HEK293 (cell line): ENCODE data around the gene TSC22D2.

ENCODE experiments used
- CTCF ChIA-PET: fragments of 350-600 bp; formaldehyde crosslinking; extraction: SDS; loops from one replicate; lab custom pipeline; 2021; ENCODE audit warnings: antibody characterized with exemption; lab: Yijun Ruan, JAX
- POLR2A ChIA-PET: fragments of 300-600 bp; formaldehyde crosslinking; extraction: SDS; loops from one replicate; lab custom pipeline; 2020; ENCODE audit warnings: antibody characterized with exemption, inconsistent platforms; lab: Yijun Ruan, JAX
- H3K27ac ChIP-seq: fragments of 200-500 bp; sonication (Bioruptor generic); 2 replicates; pipeline ENCODE4 v1.5.1; 2014; ENCODE audit warnings: low read depth, low read length, control low read depth, inconsistent platforms; ENCODE audit errors: extremely low read depth
- H3K36me3 ChIP-seq, 2 experiments: fragments of 200-500 bp in 1 of 2; sonication (Bioruptor generic) in 1 of 2; 1 replicate in 1 of 2; 2 replicates in 1 of 2; pipeline ENCODE4 v1.5.1; 2014 to 2017; ENCODE audit warnings: inconsistent platforms in 2 of 2, low read length in 2 of 2; ENCODE audit not compliant: control insufficient read depth in 2 of 2, insufficient read depth in 1 of 2
- H3K4me1 ChIP-seq: fragments of 200-500 bp; sonication (Bioruptor generic); 2 replicates; pipeline ENCODE4 v1.5.1; 2014; ENCODE audit warnings: mild to moderate bottlenecking, low read length, inconsistent platforms; ENCODE audit not compliant: control insufficient read depth, insufficient read depth
- H3K4me3 ChIP-seq: 2 replicates; pipeline ENCODE4 v1.5.1; 2011; ENCODE audit warnings: low read depth, mild to moderate bottlenecking, control low read depth, low read length, moderate library complexity
- H3K9me3 ChIP-seq: fragments of 200-500 bp; sonication (Bioruptor generic); 2 replicates; pipeline ENCODE4 v1.5.1; 2014; ENCODE audit warnings: low read depth, low read length, inconsistent platforms; ENCODE audit not compliant: control insufficient read depth, insufficient read depth
- EGR2 ChIP-seq: fragments of 450-650 bp; formaldehyde crosslinking; IDR thresholded peaks from 2 replicates; pipeline ENCODE4 v1.5.1; 2016; ENCODE audit warnings: low read depth, missing biosample characterization, missing genetic modification characterization
- ELK4 ChIP-seq: IDR thresholded peaks from 2 replicates; pipeline ENCODE4 v1.6.1; 2011; ENCODE audit warnings: mild to moderate bottlenecking, low read depth, low read length, borderline replicate concordance
- HOXD13 ChIP-seq: sonication (generic); formaldehyde crosslinking; IDR thresholded peaks from 2 replicates; pipeline ENCODE4 v1.8.0; 2022; ENCODE audit warnings: missing genetic modification reagents, borderline replicate concordance
- KLF8 ChIP-seq: fragments of 450-650 bp; formaldehyde crosslinking; IDR thresholded peaks from 2 replicates; pipeline ENCODE4 v1.5.1; 2016; ENCODE audit warnings: missing biosample characterization, missing genetic modification characterization
- OVOL3 ChIP-seq: fragments of 450-650 bp; formaldehyde crosslinking; IDR thresholded peaks from 2 replicates; pipeline ENCODE4 v1.5.1; 2016; ENCODE audit warnings: missing biosample characterization, missing genetic modification characterization
- SP7 ChIP-seq: fragments of 450-650 bp; formaldehyde crosslinking; IDR thresholded peaks from 2 replicates; pipeline ENCODE4 v1.5.1; 2016; ENCODE audit warnings: missing biosample characterization, missing genetic modification characterization
- YY2 ChIP-seq: fragments of 450-650 bp; formaldehyde crosslinking; IDR thresholded peaks from 2 replicates; pipeline ENCODE4 v1.5.1; 2016; ENCODE audit warnings: missing biosample characterization, missing genetic modification characterization
- ZBTB1 ChIP-seq: fragments of 450-650 bp; formaldehyde crosslinking; IDR thresholded peaks from 2 replicates; pipeline ENCODE4 v1.5.1; 2016; ENCODE audit warnings: missing biosample characterization, missing genetic modification characterization
- ZBTB48 ChIP-seq: fragments of 450-650 bp; formaldehyde crosslinking; IDR thresholded peaks from 2 replicates; pipeline ENCODE4 v1.5.1; 2016; ENCODE audit warnings: missing biosample characterization, missing genetic modification characterization
- ZBTB7A ChIP-seq: fragments of 450-650 bp; formaldehyde crosslinking; IDR thresholded peaks from 2 replicates; pipeline ENCODE4 v1.5.1; 2016; ENCODE audit warnings: low read depth, missing biosample characterization, missing genetic modification characterization
- ZFP37 ChIP-seq: fragments of 450-650 bp; formaldehyde crosslinking; IDR thresholded peaks from 2 replicates; pipeline ENCODE4 v1.5.1; 2016; ENCODE audit warnings: missing biosample characterization, missing genetic modification characterization
- ZNF121 ChIP-seq: fragments of 450-650 bp; formaldehyde crosslinking; IDR thresholded peaks from 2 replicates; pipeline ENCODE4 v1.5.1; 2016; ENCODE audit warnings: missing biosample characterization, missing genetic modification characterization
- ZNF16 ChIP-seq: fragments of 450-650 bp; formaldehyde crosslinking; IDR thresholded peaks from 2 replicates; pipeline ENCODE4 v1.5.1; 2016; ENCODE audit warnings: low read depth, missing biosample characterization, missing genetic modification characterization
- ZNF184 ChIP-seq: fragments of 450-650 bp; IDR thresholded peaks from 2 replicates; pipeline ENCODE4 v1.5.1; 2018; ENCODE audit warnings: missing biosample characterization, mild to moderate bottlenecking, missing genetic modification characterization
- ZNF302 ChIP-seq: fragments of 450-650 bp; formaldehyde crosslinking; IDR thresholded peaks from 2 replicates; pipeline ENCODE4 v1.5.1; 2016; ENCODE audit warnings: missing biosample characterization, missing genetic modification characterization, low read depth
- ZNF394 ChIP-seq: fragments of 450-650 bp; formaldehyde crosslinking; IDR thresholded peaks from 2 replicates; pipeline ENCODE4 v1.5.1; 2016; ENCODE audit warnings: missing biosample characterization, missing genetic modification characterization, mild to moderate bottlenecking, moderate library complexity, borderline replicate concordance
- ZNF416 ChIP-seq: fragments of 450-650 bp; formaldehyde crosslinking; IDR thresholded peaks from 2 replicates; pipeline ENCODE4 v1.5.1; 2016; ENCODE audit warnings: missing biosample characterization, missing genetic modification characterization
- ZNF501 ChIP-seq: fragments of 450-650 bp; formaldehyde crosslinking; IDR thresholded peaks from 2 replicates; pipeline ENCODE4 v1.5.1; 2016; ENCODE audit warnings: missing biosample characterization, missing genetic modification characterization
- ZNF521 ChIP-seq: fragments of 450-650 bp; formaldehyde crosslinking; IDR thresholded peaks from 2 replicates; pipeline ENCODE4 v1.5.1; 2017; ENCODE audit warnings: missing biosample characterization, mild to moderate bottlenecking, missing genetic modification characterization
- ZNF530 ChIP-seq: fragments of 450-650 bp; formaldehyde crosslinking; IDR thresholded peaks from 2 replicates; pipeline ENCODE4 v1.5.1; 2016; ENCODE audit warnings: low read depth, missing biosample characterization, missing genetic modification characterization
- ZNF555 ChIP-seq: fragments of 450-650 bp; formaldehyde crosslinking; conservative IDR thresholded peaks from 2 replicates; pipeline ENCODE4 v1.5.1; 2017; ENCODE audit warnings: missing biosample characterization, mild to moderate bottlenecking, missing genetic modification characterization, inconsistent platforms
- ZNF585B ChIP-seq: fragments of 450-650 bp; formaldehyde crosslinking; IDR thresholded peaks from 2 replicates; pipeline ENCODE4 v1.5.1; 2016; ENCODE audit warnings: missing biosample characterization, missing genetic modification characterization
- ZNF623 ChIP-seq: fragments of 450-650 bp; formaldehyde crosslinking; IDR thresholded peaks from 2 replicates; pipeline ENCODE4 v1.5.1; 2016; ENCODE audit warnings: missing biosample characterization, missing genetic modification characterization
- TF ChIP-seq, protein P1 (sequence below): fragments of 450-650 bp; formaldehyde crosslinking; IDR thresholded peaks from 2 replicates; pipeline ENCODE4 v1.5.1; 2016; ENCODE audit warnings: missing biosample characterization, missing genetic modification characterization
- TF ChIP-seq, protein P2 (sequence below): fragments of 450-650 bp; formaldehyde crosslinking; conservative IDR thresholded peaks from 2 replicates; pipeline ENCODE4 v1.5.1; 2016; ENCODE audit warnings: low read depth, missing biosample characterization, missing genetic modification characterization
- TF ChIP-seq, protein P3 (sequence below): fragments of 450-650 bp; formaldehyde crosslinking; IDR thresholded peaks from 2 replicates; pipeline ENCODE4 v1.5.1; 2016; ENCODE audit warnings: missing biosample characterization, missing genetic modification characterization

Gene TSC22D2

DNA sequence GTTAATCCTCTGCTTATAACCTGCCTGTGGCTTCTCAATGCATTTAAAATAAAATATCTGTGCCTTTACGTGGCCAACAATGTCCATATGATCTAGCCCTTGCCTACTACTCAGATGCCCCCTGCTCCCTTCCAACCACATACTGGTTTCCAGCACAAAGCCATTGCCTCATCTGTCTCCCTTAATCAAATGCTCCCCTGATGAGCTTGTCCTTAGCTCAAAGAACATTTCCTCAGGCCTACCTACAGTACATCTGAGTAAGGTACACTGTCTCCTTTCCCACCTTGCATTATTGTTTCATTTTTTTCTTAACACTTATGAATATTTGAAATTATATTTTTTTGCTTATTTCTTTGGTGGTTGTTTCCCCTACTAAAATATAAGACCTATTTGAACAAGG is 5.9 kb upstream of the TSC22D2 start:
- no peaks in the 10 kb centered on the region for H3K4me1 ChIP-seq
- no peaks in the 10 kb centered on the region for H3K9me3 ChIP-seq
- TF ChIP-seq ZNF521 (tag by site-specific recombination), result no peak
- TF ChIP-seq OVOL3 (tag by site-specific recombination), result no peak
- no peak for TF ChIP-seq ZNF416 (tag by site-specific recombination)
- TF ChIP-seq, protein P1, sequence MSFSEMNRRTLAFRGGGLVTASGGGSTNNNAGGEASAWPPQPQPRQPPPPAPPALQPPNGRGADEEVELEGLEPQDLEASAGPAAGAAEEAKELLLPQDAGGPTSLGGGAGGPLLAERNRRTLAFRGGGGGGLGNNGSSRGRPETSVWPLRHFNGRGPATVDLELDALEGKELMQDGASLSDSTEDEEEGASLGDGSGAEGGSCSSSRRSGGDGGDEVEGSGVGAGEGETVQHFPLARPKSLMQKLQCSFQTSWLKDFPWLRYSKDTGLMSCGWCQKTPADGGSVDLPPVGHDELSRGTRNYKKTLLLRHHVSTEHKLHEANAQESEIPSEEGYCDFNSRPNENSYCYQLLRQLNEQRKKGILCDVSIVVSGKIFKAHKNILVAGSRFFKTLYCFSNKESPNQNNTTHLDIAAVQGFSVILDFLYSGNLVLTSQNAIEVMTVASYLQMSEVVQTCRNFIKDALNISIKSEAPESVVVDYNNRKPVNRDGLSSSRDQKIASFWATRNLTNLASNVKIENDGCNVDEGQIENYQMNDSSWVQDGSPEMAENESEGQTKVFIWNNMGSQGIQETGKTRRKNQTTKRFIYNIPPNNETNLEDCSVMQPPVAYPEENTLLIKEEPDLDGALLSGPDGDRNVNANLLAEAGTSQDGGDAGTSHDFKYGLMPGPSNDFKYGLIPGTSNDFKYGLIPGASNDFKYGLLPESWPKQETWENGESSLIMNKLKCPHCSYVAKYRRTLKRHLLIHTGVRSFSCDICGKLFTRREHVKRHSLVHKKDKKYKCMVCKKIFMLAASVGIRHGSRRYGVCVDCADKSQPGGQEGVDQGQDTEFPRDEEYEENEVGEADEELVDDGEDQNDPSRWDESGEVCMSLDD (tag by site-specific recombination), result no peak
- no peak for TF ChIP-seq ZNF555
- TF ChIP-seq YY2 (tag by site-specific recombination), result no peak
- no peak for TF ChIP-seq KLF8
- TF ChIP-seq ZNF184 (tag by site-specific recombination), result no peak
- TF ChIP-seq ZNF16 (tag by site-specific recombination), result no peak
- no peak for TF ChIP-seq ZFP37 (tag by site-specific recombination)
- TF ChIP-seq ZBTB48 (tag by site-specific recombination), result no peak
- TF ChIP-seq ZNF302 (tag by site-specific recombination), result no peak
- TF ChIP-seq ZNF585B (tag by site-specific recombination), result no peak
- no peak for TF ChIP-seq ZNF530 (tag by site-specific recombination)
- no peak for TF ChIP-seq HOXD13 (CRISPR knock-in tag)
- no peak for TF ChIP-seq SP7
- TF ChIP-seq ZNF623 (tag by site-specific recombination), result no peak
- TF ChIP-seq ZBTB1, result no peak
- TF ChIP-seq ZNF501 (tag by site-specific recombination), result no peak
- TF ChIP-seq, all 188 proteins: peak for 0
- Histone ChIP-seq H3K4me3 (no peak overlapping the region), H3K36me3 (no peaks in the 10 kb centered on the region), H3K27ac (no peak overlapping the region)
- ChIA-PET CTCF (interaction anchor here (0.7 to 1.4 kb wide), 2 partner anchors 7 to 11 kb away, joined by 3 read pairs; no protein-coding TSS in a partner anchor), POLR2A (no interaction called here)

DNA sequence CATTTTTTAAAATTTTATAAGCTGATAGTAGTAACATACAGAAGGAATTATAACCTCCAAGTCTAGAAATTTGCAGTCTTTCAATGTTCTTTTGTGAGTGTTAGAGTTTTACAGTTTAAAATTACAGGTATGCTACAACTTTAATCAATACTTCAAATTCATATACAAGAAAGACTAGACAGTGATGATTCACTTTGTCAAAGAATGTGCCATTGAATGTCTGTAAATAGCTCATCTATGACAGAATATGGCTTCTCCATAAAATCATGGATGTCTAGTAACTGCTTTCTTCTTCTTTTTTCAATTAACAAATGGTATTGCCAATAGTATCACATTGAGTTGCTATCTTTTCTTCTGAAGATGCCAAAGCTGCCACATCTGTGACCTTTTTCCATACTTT is 4.1 kb upstream of the TSC22D2 start:
- CTCF ChIA-PET, result interaction anchor here (1.4 kb wide), 1 partner anchor 91 kb away, joined by 3 read pairs; no protein-coding TSS in a partner anchor
- no peak overlapping the region for H3K27ac ChIP-seq
- H3K36me3 ChIP-seq, result no peaks in the 10 kb centered on the region
- POLR2A ChIA-PET, result no interaction called here
- no peak overlapping the region for H3K4me3 ChIP-seq
- H3K4me1 ChIP-seq, result no peaks in the 10 kb centered on the region
- H3K9me3 ChIP-seq, result no peaks in the 10 kb centered on the region
- TF ChIP-seq ZBTB7A (tag by site-specific recombination) (no peak), ZNF530 (tag by site-specific recombination) (no peak), EGR2 (no peak), ZNF121 (no peak), ZNF555 (no peak), ELK4 (no peak), ZNF394 (tag by site-specific recombination) (no peak)
- TF ChIP-seq, protein P2, sequence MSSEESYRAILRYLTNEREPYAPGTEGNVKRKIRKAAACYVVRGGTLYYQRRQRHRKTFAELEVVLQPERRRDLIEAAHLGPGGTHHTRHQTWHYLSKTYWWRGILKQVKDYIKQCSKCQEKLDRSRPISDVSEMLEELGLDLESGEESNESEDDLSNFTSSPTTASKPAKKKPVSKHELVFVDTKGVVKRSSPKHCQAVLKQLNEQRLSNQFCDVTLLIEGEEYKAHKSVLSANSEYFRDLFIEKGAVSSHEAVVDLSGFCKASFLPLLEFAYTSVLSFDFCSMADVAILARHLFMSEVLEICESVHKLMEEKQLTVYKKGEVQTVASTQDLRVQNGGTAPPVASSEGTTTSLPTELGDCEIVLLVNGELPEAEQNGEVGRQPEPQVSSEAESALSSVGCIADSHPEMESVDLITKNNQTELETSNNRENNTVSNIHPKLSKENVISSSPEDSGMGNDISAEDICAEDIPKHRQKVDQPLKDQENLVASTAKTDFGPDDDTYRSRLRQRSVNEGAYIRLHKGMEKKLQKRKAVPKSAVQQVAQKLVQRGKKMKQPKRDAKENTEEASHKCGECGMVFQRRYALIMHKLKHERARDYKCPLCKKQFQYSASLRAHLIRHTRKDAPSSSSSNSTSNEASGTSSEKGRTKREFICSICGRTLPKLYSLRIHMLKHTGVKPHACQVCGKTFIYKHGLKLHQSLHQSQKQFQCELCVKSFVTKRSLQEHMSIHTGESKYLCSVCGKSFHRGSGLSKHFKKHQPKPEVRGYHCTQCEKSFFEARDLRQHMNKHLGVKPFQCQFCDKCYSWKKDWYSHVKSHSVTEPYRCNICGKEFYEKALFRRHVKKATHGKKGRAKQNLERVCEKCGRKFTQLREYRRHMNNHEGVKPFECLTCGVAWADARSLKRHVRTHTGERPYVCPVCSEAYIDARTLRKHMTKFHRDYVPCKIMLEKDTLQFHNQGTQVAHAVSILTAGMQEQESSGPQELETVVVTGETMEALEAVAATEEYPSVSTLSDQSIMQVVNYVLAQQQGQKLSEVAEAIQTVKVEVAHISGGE (tag by site-specific recombination), result no peak
- TF ChIP-seq, protein P3, sequence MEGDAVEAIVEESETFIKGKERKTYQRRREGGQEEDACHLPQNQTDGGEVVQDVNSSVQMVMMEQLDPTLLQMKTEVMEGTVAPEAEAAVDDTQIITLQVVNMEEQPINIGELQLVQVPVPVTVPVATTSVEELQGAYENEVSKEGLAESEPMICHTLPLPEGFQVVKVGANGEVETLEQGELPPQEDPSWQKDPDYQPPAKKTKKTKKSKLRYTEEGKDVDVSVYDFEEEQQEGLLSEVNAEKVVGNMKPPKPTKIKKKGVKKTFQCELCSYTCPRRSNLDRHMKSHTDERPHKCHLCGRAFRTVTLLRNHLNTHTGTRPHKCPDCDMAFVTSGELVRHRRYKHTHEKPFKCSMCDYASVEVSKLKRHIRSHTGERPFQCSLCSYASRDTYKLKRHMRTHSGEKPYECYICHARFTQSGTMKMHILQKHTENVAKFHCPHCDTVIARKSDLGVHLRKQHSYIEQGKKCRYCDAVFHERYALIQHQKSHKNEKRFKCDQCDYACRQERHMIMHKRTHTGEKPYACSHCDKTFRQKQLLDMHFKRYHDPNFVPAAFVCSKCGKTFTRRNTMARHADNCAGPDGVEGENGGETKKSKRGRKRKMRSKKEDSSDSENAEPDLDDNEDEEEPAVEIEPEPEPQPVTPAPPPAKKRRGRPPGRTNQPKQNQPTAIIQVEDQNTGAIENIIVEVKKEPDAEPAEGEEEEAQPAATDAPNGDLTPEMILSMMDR (tag by site-specific recombination), result no peak
